Measurements from ENCODE around the gene RGL4.

GRCh38 chr22:23709107-23709506, 18.3 kb downstream of the RGL4 start:
- no peak for TF ChIP-seq CTCF (IDR thresholded peaks at IDR 0.05)
- no peak for TF ChIP-seq POLR2A (IDR thresholded peaks at IDR 0.05)

Measured in ovary (tissue), 3 donors.